ENCODE data around the gene GTPBP4.

The GTPBP4 gene

DNA sequence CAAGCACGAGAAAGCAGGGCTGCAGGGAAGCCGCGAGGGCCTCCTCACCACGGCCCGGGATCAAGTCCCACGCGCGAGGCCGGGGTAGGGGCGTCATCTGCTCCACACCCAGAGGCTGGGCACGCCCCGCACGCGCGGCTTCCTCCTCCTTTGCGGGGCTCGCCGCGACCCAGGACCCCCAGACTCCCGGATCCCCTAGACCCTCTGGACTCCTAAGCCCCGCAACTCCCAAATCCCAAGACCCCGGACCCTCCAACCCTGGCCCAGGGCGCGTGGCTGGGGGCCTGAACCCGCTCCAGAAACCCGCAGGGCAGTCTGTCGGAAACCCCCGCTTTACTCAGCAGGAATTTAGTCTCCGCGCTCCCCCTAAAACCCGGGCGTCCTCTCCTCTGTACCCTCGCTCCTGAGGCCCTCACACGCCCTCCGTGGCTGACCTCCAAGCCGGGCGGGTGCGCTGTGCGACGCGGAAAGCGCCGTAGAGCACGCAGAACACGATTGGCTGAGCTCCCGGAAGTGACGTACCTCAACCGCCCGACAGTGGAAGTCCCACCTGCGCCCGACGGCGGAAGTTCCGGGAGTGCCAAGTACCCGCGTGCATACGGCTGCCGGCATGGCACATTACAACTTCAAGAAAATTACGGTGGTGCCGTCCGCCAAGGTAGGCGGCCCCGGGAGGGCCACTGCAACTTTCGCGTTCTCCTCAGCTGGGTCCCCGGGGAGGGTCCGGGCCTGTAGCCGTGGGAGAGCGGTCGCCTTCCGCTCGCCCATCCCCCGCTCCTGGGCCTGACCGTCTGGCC, at the start of gene GTPBP4:
Gene GTPBP4, plus strand, starts transcription at position 565 of the 797 bp plus-strand sequence. Its CDS starts 46 bp downstream, at position 611.
- DNase-seq (ENCODE audit: low spot score) = peak; percentile 97

DNA sequence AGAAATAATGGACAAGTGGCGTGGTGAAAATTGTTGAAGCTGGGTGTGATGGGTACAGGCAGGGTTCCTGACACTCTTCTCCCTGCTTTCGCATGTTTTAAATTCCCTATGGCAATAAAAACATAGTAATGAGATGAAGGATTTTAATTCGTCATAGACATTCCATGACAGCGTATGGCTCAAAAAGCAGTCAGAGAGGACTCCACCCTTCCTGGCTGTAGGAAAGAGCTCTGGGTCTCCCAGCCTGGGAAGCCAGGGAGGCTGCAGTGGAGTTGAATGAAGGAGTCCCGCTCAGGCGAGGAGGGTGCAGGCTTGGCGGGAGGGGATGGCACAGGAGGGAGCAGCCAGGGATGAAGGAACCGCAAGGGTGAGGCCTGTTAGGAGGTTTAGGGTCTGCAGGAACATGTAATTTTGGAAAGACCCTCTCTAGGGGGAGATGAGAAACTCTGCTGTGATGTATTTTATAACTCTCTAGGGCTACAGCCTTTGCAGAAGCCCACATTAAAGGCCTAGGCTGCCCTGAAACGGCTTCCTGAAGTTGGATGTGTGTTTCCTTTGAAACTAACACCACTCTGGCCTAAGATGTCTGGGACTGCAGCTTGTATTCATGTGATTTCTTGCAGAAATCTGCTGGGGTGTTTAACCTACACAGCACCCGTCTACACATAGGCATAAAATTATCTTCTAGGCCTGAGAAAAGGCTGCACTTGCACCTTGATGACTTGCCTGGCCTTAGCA, 49.1 kb upstream of the GTPBP4 start:
- no peak for DNase-seq (ENCODE audit: low spot score)

DNA sequence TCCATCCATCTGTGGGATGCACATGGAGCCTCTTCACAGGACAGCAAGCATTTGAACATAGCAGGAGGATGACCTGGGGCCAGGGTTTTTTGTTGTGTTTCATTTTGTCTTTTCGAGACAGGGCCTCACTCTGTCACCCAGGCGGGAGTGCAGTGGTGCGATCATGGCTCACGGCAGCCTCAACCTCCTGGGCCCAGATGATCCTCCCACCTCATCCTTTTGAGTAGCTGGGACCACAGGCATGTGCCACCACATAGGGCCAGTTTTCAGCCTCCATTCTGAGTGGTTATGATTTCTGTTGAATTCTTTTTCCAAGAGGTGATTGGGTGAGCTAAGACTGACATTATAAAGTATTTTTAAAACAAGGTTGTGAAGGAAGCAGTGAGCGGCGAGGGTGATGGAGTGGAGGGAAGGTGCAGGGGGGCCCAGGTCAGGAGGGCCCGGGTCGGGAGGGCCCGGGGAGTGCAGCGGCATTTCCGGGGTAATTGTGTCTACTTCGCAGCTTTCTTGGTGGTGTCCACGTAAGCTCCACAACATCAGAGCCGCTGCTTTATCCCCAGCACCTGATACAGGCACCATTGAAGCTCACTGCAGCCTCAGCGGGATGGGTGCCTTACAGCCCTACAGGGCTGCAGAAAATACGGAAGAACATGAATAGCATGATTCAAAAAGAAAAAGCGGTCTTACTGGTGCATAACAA, 44.8 kb upstream of the GTPBP4 start:
- DNase-seq (ENCODE audit: low spot score) = no peak

DNA sequence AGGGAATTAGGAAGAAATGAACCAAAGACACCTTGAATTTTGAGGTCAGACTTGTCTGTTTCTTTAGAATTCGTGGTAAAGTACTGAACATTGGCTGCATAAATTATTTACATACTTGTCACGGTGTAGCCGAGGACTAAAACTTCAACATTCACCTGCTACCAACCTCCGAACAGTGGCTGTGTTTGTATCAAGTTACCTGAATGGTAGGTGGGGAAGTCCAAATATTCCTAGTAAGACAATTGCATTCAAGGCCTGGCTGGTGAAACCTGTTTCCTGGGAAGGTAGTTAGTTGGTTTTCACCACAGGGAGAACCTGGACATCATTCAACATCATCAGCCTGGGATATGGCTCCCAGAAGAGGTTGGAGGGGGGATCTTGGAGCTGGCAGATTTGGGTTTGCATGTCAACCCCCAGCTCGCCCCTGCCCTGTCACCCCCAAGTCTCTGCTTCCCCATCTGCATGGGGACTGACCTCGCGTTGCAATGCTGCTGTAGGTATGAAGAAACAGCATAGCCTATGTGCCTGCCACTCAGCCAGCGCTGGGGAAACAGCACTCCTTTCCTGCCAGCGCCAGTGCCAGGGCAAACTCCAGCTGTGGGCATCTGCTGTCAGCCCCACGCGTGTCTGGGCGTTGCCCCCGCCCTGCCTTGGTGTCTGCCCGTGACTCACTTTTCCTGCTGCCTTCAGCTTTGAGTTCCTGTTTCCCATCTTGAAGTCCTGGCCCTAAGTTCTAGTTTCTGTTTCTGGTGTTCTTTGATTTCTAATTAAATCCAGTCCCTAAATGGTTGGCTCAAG, 44.0 kb upstream of the GTPBP4 start:
- peak; percentile 8 for DNase-seq (ENCODE audit: low spot score)

DNA sequence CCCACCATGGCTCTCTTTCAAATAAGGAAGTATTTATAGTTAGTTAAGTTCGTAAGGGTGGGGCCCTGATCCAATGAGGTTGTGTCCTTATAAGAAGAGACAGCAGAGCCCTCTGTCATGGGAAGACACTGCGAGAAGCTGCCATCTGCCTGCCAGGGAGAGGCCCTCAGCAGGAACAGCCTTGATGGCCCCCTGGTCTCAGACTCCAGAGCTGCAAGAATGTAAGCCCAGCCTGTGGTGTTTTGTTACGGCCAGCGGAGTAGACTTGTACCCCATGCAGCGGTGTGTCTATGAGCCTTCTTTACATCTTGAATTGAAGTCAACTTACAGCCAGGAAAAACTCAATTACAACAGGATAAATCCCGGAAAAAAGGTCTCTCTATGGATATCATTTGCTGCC, 42.5 kb upstream of the GTPBP4 start:
- no peak for DNase-seq (ENCODE audit: low spot score)

DNA sequence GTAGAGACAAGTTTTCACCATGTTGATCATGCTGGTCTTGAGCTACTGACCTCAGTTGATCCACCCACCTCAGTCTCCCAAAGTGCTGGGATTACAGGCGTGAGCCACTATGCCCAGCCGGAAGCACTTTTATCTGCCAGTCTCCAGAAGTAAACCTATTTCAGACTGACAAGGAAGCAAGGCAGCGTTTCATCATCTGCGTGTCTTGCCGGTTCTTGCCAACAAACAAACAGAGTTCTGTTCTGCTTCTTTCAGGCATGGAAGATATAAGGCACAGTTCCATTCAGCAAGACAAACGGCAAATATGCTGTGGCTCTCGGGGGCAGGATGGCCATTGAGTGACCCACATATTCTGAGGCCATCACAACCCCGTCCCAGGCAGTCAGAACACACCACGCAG, 41.2 kb upstream of the GTPBP4 start:
- no peak for DNase-seq (ENCODE audit: low spot score)

DNA sequence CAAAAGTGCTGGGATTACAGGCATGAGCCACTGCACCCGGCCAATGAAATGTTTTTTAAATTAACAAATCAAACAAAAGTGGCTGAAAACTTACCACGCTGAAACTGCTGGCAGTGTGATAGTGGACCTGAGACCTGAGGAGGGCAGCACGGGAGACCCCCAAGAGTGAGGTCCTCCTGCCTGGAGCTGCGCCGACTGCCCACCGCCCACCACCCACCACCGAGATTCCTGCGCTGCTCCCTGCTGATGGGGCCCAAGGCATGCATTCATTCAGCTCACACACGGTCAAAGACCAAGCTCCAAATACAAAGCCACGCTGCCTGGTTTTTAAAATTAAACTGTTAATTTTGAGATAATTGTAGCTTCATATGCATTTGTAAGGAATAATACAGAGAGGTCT, 40.4 kb upstream of the GTPBP4 start:
- no peak for DNase-seq (ENCODE audit: low spot score)

DNA sequence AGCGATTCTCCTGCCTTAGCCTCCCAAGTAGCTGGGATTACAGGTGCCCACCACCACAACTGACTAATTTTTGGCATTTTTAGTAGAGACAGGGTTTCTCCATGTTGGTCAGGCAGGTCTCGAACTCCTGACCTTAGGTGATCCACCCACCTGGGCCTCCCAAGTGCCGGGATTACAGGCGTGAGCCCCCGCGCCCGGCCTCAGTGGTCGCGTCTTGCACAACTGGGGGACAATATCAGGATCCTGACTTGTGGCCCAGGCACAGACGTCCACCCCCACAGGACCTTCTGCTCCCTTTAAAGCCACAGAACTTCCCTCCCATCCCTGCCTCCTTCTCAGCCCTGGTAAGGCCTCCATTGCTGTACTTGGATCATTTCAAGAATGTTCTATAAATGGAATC, 39.9 kb upstream of the GTPBP4 start:
- no peak for DNase-seq (ENCODE audit: low spot score)

DNA sequence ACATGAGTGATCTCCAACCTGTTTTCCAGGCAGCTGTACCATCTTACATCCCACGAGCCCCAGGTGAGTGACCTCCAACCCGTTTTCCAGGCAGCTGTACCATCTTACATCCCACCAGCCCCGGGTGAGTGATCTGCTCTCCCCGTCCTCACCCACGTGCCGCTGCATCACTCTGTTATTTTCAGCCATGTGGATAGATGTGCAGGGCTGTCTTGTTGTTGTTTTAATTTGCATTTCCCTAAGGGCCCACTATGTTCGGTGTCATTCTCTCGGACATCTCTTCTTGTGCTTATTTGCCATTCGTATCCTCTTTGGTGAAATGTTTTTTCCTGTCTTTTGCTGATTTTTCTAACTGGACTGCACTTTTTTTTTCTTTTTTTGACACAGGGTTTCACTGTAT, 38.8 kb upstream of the GTPBP4 start:
- DNase-seq (ENCODE audit: low spot score) = no peak

DNA sequence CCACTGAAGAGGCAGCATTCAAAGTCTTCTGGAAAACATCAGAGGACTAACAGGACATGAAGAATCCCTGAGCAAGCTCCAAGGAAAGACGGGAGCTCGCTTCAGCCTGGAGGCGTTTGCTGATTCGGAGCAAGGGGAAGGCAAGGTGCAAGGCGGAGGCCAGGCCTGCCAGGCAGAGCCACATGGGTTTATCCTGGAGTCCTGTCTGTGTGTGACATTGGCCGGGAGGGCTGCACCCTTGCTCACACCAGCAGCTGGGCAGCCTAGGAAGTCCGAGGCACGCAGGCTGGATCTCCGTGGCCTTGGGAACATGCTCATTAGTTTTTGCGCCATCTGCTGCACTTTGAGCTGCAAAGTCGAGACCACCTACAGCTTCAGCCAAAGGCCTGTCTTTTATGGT, 34.4 kb upstream of the GTPBP4 start:
- no peak for DNase-seq (ENCODE audit: low spot score)

DNA sequence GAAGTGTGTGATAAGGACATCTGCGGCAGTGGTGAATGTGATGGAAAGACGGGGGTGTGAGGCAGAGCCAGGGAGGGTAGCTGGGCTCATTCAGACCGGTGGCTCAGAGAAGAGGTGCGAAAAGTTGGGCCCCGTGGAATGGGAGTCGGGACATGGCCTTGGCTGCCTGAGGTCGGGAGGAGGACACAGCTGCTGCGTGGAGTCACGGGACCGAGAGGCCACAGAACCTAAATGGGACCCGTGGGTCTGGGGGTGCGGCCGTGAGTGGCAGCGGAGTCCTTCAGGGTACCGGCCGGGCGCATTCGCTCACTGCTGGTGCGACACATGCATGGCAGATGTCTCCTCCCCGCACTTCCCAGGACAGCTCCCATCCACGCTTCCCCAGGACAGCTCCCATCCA, 33.8 kb upstream of the GTPBP4 start:
- DNase-seq (ENCODE audit: low spot score) = no peak

DNA sequence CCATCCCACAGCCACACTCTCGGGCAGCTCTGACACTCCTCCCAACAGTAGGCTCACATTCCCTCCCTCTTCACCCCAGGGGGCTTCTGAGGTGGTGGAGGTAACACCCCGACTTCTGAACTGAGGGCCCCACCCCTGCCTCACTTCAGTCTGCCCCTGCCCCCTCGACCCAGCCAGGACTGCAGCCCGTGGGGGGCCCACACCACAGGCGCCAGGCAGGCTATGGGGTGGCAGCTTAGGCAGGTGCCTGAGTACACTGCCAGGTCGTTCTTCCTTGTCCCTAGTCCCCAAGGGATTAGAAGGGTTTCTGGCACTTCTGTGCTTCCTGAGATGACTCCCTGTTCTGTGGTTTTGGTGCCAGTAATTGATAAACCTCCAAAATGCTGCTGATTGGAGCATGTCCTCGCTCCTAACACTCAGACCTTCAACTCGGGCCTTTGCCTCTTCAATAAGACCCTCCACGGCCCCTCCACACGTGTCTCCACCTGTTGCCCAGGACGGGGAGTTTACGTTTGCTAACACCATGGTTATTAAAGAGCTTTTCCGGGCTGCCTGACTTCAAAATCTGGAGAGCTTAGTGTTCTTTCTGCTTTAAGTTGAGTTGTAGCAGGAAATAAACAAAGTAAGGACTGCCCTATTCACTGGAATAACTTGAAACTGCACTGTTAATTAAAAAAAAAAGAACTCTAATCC, 33.0 kb upstream of the GTPBP4 start:
- no peak for DNase-seq (ENCODE audit: low spot score)

DNA sequence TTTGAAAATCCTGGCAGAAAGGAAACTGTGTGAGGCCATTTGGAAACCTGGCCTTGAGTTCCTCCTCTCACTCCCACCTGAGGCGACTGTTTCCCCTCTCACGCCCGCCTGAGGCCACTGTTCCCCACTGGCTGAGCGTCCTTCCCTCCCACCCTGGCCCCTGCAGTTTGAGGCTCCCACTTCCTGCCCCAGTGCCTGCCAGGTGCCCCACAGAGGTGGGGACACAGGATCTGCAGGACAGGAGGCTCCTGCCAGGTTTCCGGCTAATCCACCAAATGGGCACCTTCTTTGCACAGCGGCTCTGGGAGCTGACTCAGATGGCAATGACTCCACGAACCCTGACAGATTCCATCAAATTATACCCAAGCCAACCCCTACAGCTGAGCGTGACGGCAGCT, 32.4 kb upstream of the GTPBP4 start:
- no peak for DNase-seq (ENCODE audit: low spot score)

DNA sequence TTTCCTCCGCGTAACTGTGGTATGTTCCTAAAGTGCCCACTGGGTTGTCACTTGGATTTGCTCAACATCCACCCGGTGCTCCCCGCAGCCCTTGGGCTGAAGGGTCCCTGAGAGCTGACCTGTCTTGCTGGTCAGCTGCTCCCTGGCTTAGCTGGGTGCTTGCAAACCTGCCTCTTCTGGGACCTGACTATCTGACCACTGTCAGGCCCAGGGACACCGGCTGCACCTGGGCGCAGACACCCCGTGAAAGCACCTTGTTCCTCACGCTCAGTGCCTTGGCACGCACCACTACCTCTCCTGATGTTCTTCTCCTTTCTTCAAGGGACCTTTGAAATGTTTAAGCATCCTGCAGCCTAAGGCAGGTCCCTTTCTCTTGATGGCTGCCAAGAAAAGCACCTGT, 30.1 kb upstream of the GTPBP4 start:
- no peak for DNase-seq (ENCODE audit: low spot score)

DNA sequence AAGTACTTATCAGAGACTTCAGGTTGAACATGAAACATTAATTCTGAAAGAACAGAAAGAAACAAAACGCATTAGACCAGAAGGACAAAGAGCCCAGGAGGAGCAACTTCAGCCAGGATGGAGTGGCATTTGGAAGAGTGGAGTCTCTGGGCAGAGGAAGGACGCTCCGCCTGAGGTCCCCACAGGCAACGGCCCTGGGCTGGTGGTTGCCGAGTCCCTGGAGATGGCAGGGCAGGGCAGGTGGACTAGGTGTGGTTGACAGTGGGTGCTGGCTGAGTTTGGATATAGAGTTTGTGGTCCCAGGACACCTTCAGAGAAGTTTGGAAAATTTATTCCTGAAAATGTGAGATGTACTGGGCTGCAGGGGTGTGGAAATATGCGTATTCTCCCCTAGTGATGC, 29.4 kb upstream of the GTPBP4 start:
- no peak for DNase-seq (ENCODE audit: low spot score)

DNA sequence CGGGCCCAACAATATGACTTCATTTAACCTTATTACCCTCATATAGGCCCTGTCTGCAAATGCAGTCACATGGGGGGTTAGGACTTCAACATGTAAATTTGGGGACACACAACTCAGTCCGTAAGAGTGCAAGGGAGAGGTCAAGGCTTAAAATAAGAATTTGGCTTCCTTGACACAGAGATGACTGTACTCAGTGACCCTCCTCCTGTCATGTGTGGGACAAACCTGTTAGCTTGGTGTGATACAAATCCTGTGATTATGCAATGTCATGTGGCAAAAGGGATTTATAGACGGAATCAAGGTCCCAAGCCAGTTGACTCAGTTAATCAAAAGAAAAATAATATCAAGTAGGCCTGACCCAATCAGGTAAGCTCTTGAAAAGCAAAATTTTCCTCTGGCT, 25.9 kb upstream of the GTPBP4 start:
- DNase-seq (ENCODE audit: low spot score) = no peak

DNA sequence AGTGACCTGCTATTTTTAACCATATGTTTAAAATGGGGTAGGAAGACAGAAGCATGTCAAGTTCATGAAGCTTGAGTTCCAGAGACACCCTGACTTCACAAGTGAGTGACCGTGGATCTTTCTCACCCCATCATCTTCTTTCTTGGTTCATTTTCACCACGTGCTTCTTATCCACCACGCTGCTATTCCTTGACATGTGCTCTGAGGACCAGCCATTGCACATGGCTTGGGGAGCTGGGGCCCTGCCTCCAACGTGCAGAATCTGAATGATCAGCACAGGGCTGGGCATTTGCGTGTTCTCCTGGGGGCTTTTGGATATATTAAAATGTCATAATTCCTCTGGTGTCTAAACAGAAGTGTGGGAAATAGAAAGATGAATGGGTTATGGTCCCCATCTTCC, 25.0 kb upstream of the GTPBP4 start:
- no peak for DNase-seq (ENCODE audit: low spot score)

DNA sequence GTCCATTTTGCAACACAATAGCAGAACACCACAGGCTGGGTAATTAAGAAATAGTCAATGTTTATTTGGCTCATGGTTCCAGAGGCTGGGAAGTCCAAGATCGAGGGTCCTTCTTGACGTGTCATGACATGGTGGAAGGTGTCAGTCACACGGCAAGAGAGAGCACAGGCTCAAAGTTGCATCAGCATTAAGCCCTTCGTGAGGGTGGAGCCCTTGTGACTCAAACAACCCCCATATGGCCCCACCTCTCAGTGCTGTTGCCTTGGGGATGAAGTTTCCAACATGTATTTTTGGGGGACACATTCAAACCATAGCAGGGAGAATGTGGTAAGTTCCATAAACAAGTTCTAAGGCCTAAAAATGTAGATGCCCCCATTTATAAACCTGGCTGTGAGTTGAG, 24.6 kb upstream of the GTPBP4 start:
- no peak for DNase-seq (ENCODE audit: low spot score)

DNA sequence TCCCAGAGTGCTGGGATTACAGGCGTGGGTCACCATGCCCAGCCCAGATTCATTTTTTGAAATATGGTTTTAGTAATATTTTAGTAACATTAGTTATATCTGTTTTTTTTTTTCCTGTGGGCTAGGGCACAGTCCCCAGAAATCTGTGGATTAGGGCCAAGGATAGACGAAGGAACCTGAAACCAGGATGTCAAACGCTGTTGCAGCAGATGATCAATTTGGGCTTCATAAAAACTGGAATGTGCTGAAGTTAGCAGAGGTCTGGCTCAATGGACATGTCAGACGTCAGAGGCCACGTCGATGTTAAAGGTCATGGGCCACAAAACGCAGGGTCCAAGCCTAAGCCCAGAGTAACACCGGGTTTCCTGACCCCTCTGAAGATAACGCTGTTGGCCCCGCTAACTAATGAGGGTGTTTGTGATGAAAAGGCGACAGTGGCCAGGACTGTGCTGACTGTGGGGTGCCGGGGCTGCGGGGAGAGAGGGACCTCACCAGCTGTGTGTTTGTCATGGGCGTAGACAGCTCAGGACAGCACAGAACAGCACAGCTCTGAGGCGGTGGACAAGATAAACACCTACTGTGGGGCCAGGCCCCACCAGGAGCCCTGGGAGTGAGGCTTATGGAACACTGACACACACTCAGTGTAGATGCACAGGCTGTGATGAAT, 23.8 kb upstream of the GTPBP4 start:
- DNase-seq (ENCODE audit: low spot score) = no peak

DNA sequence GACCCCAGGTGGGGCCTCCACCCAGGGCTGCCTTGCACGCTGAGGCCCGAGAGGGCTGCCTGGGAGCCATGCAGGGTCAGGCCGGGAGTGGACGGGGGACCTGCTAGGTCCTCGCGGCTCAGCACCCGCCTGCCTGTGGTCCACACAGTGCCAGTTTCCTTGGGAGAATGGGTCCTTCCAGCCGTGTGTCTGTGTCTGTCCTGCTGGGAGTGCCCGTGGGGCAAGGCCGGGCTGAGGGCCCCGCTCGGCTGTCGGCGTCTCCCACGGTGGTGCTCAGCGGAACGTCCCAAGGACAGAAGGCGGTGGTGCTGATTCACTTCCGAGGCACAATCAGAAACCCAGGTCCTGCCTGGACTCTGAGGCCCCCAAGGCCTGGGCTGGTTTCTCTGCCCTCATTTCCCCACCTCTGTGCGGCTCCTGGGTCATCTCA, 23.2 kb upstream of the GTPBP4 start:
- no peak for DNase-seq (ENCODE audit: low spot score)
